Astrocyte of the spinal cord (primary cell): ENCODE data around the gene PRKAR1B.

Experiments used
- DNase-seq: peaks from one replicate; pipeline ENCODE4 v3.0.0; 2011; ENCODE audit warnings: low read depth, low spot score
- H3K4me3 ChIP-seq: 2 replicates; pipeline ENCODE4 v1.5.1; 2011; ENCODE audit warnings: low read depth, mild to moderate bottlenecking, low read length, moderate library complexity
- CTCF ChIP-seq: IDR thresholded peaks from 2 replicates; pipeline ENCODE4 v1.5.1; 2012; ENCODE audit warnings: low read depth, mild to moderate bottlenecking, low read length, inconsistent platforms
- in situ Hi-C: cut with HindIII; loops from 2 replicates; pipeline ENCODE4 v1.10.0; 2017; ENCODE audit warnings: low sequenced_read_pairs

PRKAR1B gene

GRCh38 chr7:602341-603141 lies 124.5 kb downstream of the PRKAR1B start:
- no peak for TF ChIP-seq CTCF
- no peak for DNase-seq
- in situ Hi-C loops, result no loop called here
- H3K4me3 ChIP-seq, result no peak overlapping the region

GRCh38 chr7:601595-602340 lies 125.3 kb downstream of the PRKAR1B start:
- no peak for TF ChIP-seq CTCF
- peak; percentile 25 for DNase-seq
- no peak overlapping the region for H3K4me3 ChIP-seq
- in situ Hi-C loops, result no loop called here

GRCh38 chr7:601036-601594 lies 126.0 kb downstream of the PRKAR1B start:
- no peak overlapping the region for H3K4me3 ChIP-seq
- TF ChIP-seq CTCF, result no peak
- no peak for DNase-seq
- in situ Hi-C loops, result no loop called here

GRCh38 chr7:600149-601035 lies 126.7 kb downstream of the PRKAR1B start:
- in situ Hi-C loops, result no loop called here
- H3K4me3 ChIP-seq, result no peak overlapping the region
- TF ChIP-seq CTCF, result no peak
- DNase-seq, result no peak

- TF ChIP-seq CTCF, result no peak
- no peak overlapping the region for H3K4me3 ChIP-seq
- in situ Hi-C loops, result no loop called here
- no peak for DNase-seq
These were observed 128.2 kb downstream of the PRKAR1B start for GRCh38 chr7:598899-599298.
